IMR-90 (cell line): ENCODE measurements around the gene TDRD1.

Experiments
- BHLHE40 ChIP-seq: fragments of 150-350 bp; IDR thresholded peaks from 2 replicates; pipeline ENCODE4 v1.6.1; 2016; ENCODE audit warnings: mild to moderate bottlenecking, low read depth, low read length
- CHD1 ChIP-seq: IDR thresholded peaks from 2 replicates; pipeline ENCODE4 v1.6.1; 2012; ENCODE audit warnings: low read depth, low read length, improper control_type of control experiment
- CTCF ChIP-seq: conservative IDR thresholded peaks from 2 replicates; pipeline ENCODE4 v1.5.1; 2012; ENCODE audit warnings: mild to moderate bottlenecking, low read depth, low read length, improper control_type of control experiment
- ELK1 ChIP-seq: fragments of 150-350 bp; IDR thresholded peaks from 2 replicates; pipeline ENCODE4 v1.6.1; 2016; ENCODE audit warnings: low read depth, mild to moderate bottlenecking, low read length, moderate library complexity, borderline replicate concordance
- FOS ChIP-seq: fragments of 150-350 bp; IDR thresholded peaks from 2 replicates; pipeline ENCODE4 v1.6.1; 2016; ENCODE audit warnings: low read depth, low read length
- MAFK ChIP-seq: IDR thresholded peaks from 2 replicates; pipeline ENCODE4 v1.6.1; 2012; ENCODE audit warnings: low read depth, low read length, improper control_type of control experiment
- MXI1 ChIP-seq: IDR thresholded peaks from 2 replicates; pipeline ENCODE4 v1.6.1; 2012; ENCODE audit warnings: low read depth, mild to moderate bottlenecking, low read length, moderate library complexity, borderline replicate concordance
- NFE2L2 ChIP-seq: fragments of 150-350 bp; IDR thresholded peaks from 2 replicates; pipeline ENCODE4 v1.6.1; 2016; ENCODE audit warnings: low read depth, mild to moderate bottlenecking, low read length
- POLR2A ChIP-seq: IDR thresholded peaks from 2 replicates; pipeline ENCODE4 v1.6.1; 2012; ENCODE audit warnings: mild to moderate bottlenecking, low read depth, low read length
- RAD21 ChIP-seq: IDR thresholded peaks from 2 replicates; pipeline ENCODE4 v1.6.1; 2012; ENCODE audit warnings: low read length, improper control_type of control experiment
- RCOR1 ChIP-seq: IDR thresholded peaks from 2 replicates; pipeline ENCODE4 v1.6.1; 2012; ENCODE audit warnings: mild to moderate bottlenecking, low read length, improper control_type of control experiment; ENCODE audit not compliant: insufficient replicate concordance
- RFX5 ChIP-seq: IDR thresholded peaks from 2 replicates; pipeline ENCODE4 v1.8.0; 2012; ENCODE audit warnings: low read depth, mild to moderate bottlenecking, low read length, moderate library complexity
- SMC3 ChIP-seq: fragments of 150-350 bp; IDR thresholded peaks from 2 replicates; pipeline ENCODE4 v1.6.1; 2016; ENCODE audit warnings: low read depth, mild to moderate bottlenecking, antibody characterized with exemption, low read length, moderate library complexity

- TF ChIP-seq CTCF (no peak), RAD21 (no peak), POLR2A (no peak), MAFK (no peak), FOS (no peak), ELK1 (no peak), BHLHE40 (no peak), NFE2L2 (no peak), CHD1 (no peak), RFX5 (no peak), SMC3 (no peak), MXI1 (no peak), RCOR1 (no peak)
Observed at GRCh38 chr10:114242235-114242634, 63.1 kb downstream of the TDRD1 start.
